ENCODE results near the gene FGD6.

GRCh38 chr12:95178136-95178535 lies 39.1 kb downstream of the FGD6 start:
- no peak for TF ChIP-seq CTCF (IDR thresholded peaks at IDR 0.05)
- no peak for TF ChIP-seq POLR2A (IDR thresholded peaks at IDR 0.05)

All from right lobe of liver (tissue), 4 donors.